Suppressor macrophage treated with lipopolysaccharide for 1 hour (primary cell): ENCODE measurements around the gene GAREM1.
"Not testable (repeated sequence)": the region's sequence is repeated elsewhere in the genome, so short reads cannot be mapped to it uniquely, and the experiment has no call there.

ENCODE experiments used
- DNase-seq, 3 donors: peaks; one replicate each; pipeline ENCODE4 v3.0.0-alpha.2; 2020 to 2022

Gene GAREM1

GRCh38 chr18:32321826-32322225, 148.9 kb downstream of the GAREM1 start:
- DNase-seq = no peak

GRCh38 chr18:32319084-32319483, 151.6 kb downstream of the GAREM1 start:
- DNase-seq = no peak

- DNase-seq = no peak
These were observed 152.1 kb downstream of the GAREM1 start for GRCh38 chr18:32318581-32318980.

- no peak for DNase-seq
These were observed 153.0 kb downstream of the GAREM1 start for GRCh38 chr18:32317651-32318050.

GRCh38 chr18:32315881-32316280, 154.8 kb downstream of the GAREM1 start:
- no peak for DNase-seq

GRCh38 chr18:32310774-32311173, 159.9 kb downstream of the GAREM1 start:
- DNase-seq = no peak

GRCh38 chr18:32310101-32310500, 160.6 kb downstream of the GAREM1 start:
- no peak for DNase-seq

- peak; percentile 4 to 34 (median 34) for DNase-seq
These were observed 162.1 kb downstream of the GAREM1 start for GRCh38 chr18:32308493-32309120.

GRCh38 chr18:32303400-32303799, 167.3 kb downstream of the GAREM1 start:
- no peak for DNase-seq

- DNase-seq = no peak
These were observed 167.9 kb downstream of the GAREM1 start for GRCh38 chr18:32302806-32303205.

- peak in 2 of 3 donors; percentile 5 to 9 for DNase-seq
These were observed 168.5 kb downstream of the GAREM1 start for GRCh38 chr18:32301976-32302743.

GRCh38 chr18:32301361-32301760, 169.3 kb downstream of the GAREM1 start:
- DNase-seq = no peak

GRCh38 chr18:32300914-32301313, 169.8 kb downstream of the GAREM1 start:
- DNase-seq = no peak

GRCh38 chr18:32299484-32299883, 171.2 kb downstream of the GAREM1 start:
- DNase-seq = no peak

- no peak for DNase-seq
These were observed 172.5 kb downstream of the GAREM1 start for GRCh38 chr18:32298171-32298667.

- no peak for DNase-seq
These were observed 173.0 kb downstream of the GAREM1 start for GRCh38 chr18:32297579-32298170.

- no peak for DNase-seq
These were observed 173.8 kb downstream of the GAREM1 start for GRCh38 chr18:32296851-32297250.

- DNase-seq = no peak
These were observed 175.1 kb downstream of the GAREM1 start for GRCh38 chr18:32295604-32296003.

- no peak for DNase-seq
These were observed 177.6 kb downstream of the GAREM1 start for GRCh38 chr18:32293107-32293506.

- DNase-seq = not testable (repeated sequence)
These were observed 179.1 kb downstream of the GAREM1 start for GRCh38 chr18:32291623-32292022.

- no peak for DNase-seq
These were observed 179.9 kb downstream of the GAREM1 start for GRCh38 chr18:32290810-32291209.

- peak; percentile 61 to 79 (median 73) for DNase-seq
These were observed 181.1 kb downstream of the GAREM1 start for GRCh38 chr18:32289483-32290075.

- no peak for DNase-seq
These were observed 182.8 kb downstream of the GAREM1 start for GRCh38 chr18:32287873-32288272.
